Measurements from ENCODE around the gene COBL. TPM values are rescaled to one million over a fixed set of nuclear protein-coding genes. Genes with fewer than 3 reads are reported as not detected.

COBL gene
- total RNA-seq, 1 experiment from 2014 or later = 0.39 TPM

- Histone ChIP-seq H3K36me3 (ENCODE audit: control insufficient read depth, insufficient read depth, low read length) (no peaks in the 10 kb centered on the region), H3K4me3 (ENCODE audit: low read depth in 2 of 2, low read length in 2 of 2) (no peak overlapping the region), H3K27ac (ENCODE audit: low read length) (no peak overlapping the region), H3K9me3 (ENCODE audit: control insufficient read depth, insufficient read depth, low read depth, low read length) (no peaks in the 10 kb centered on the region), H3K4me1 (ENCODE audit: control insufficient read depth, insufficient read depth, low read length) (no peaks in the 10 kb centered on the region), H3K27me3 (ENCODE audit: control insufficient read depth, insufficient read depth, low read length) (no peaks in the 10 kb centered on the region; the same call in 1 of the 2 replicates)
- ATAC-seq (no peak), DNase-seq (ENCODE audit: low read depth, low spot score) (no peak)
- intact Hi-C loops (cut with micrococcal nuclease; ENCODE audit: unreplicated experiment) (no loop called here), in situ Hi-C loops (cut with HindIII; ENCODE audit: low pct_unique_long_range_greater_than_20kb, low sequenced_read_pairs) (no loop called here)
- CTCF ChIA-PET = no interaction called here
- no TSS peak for BruUV-seq (replicated peaks)
- POLR2A ChIA-PET = interaction anchor here (0.7 kb wide), 1 partner anchor 534 kb away, joined by 7 read pairs; no protein-coding TSS in a partner anchor
- TF ChIP-seq TCF7L2 (IDR thresholded peaks at IDR 0.05; ENCODE audit: low read depth, low read length) = no peak
- no peak for TF ChIP-seq POLR2AphosphoS5 (IDR thresholded peaks at IDR 0.05; ENCODE audit: low read depth, low read length)
- no peak for TF ChIP-seq SIN3A (IDR thresholded peaks at IDR 0.05; ENCODE audit: borderline replicate concordance, insufficient read depth, low read depth, low read length)
Measured at GRCh38 chr7:51009716-51010496, 306.7 kb downstream of the COBL start.

- in situ Hi-C loops (cut with HindIII; ENCODE audit: low pct_unique_long_range_greater_than_20kb, low sequenced_read_pairs) (no loop called here), intact Hi-C loops (cut with micrococcal nuclease; ENCODE audit: unreplicated experiment) (no loop called here)
- no TSS peak for BruUV-seq (replicated peaks)
- DNase-seq (ENCODE audit: low read depth, low spot score) = no peak
- H3K27me3 ChIP-seq (ENCODE audit: control insufficient read depth, insufficient read depth, low read length) = peaks cover 3% of the 10 kb centered on the region; the same call in 1 of the 2 replicates
- no peak overlapping the region for H3K27ac ChIP-seq (ENCODE audit: low read length)
- no peaks in the 10 kb centered on the region for H3K36me3 ChIP-seq (ENCODE audit: control insufficient read depth, insufficient read depth, low read length)
- no peak for ATAC-seq
- TF ChIP-seq TCF7L2 (IDR thresholded peaks at IDR 0.05; ENCODE audit: low read depth, low read length) (no peak), CTCF (IDR thresholded peaks at IDR 0.05) (no peak), SIN3A (IDR thresholded peaks at IDR 0.05; ENCODE audit: borderline replicate concordance, insufficient read depth, low read depth, low read length) (no peak), REST (IDR thresholded peaks at IDR 0.05; ENCODE audit: insufficient read depth in 1 of 2, low read depth in 2 of 2, low read length in 1 of 2) (no peak), POLR2AphosphoS5 (IDR thresholded peaks at IDR 0.05; ENCODE audit: low read depth, low read length) (no peak)
- ChIA-PET POLR2A (no interaction called here), CTCF (interaction anchor here (0.7 kb wide), 1 partner anchor 800 kb away, joined by 3 read pairs; no protein-coding TSS in a partner anchor)
- H3K9me3 ChIP-seq (ENCODE audit: control insufficient read depth, insufficient read depth, low read depth, low read length) = no peaks in the 10 kb centered on the region
- H3K4me1 ChIP-seq (ENCODE audit: control insufficient read depth, insufficient read depth, low read length) = no peaks in the 10 kb centered on the region
- no peak overlapping the region for H3K4me3 ChIP-seq (ENCODE audit: low read depth in 2 of 2, low read length in 2 of 2)
Measured at GRCh38 chr7:51007551-51008505, 308.8 kb downstream of the COBL start.
